ENCODE results near the gene JPH2. TPM values are rescaled to one million over a fixed set of nuclear protein-coding genes. Genes with fewer than 3 reads are reported as not detected.

JPH2 gene
- total and polyA plus RNA-seq, 2 of the 4 experiments (the other 2 are of a cell fraction) = 0.44 to 0.54 TPM

GRCh38 chr20:44166477-44166876 lies 20.5 kb downstream of the JPH2 start:
- CTCF ChIA-PET = interaction anchor here (0.6 to 1.1 kb wide), 2 partner anchors 29 to 576 kb away, joined by 3 read pairs; partner anchors contain the start of gene IFT52
- no TSS peak for BruUV-seq (replicated peaks)

More at GRCh38 chr20:44166477-44166876, 20.5 kb downstream of the JPH2 start:
- Histone ChIP-seq H3K36me3 (ENCODE audit: control insufficient read depth, insufficient read depth, low read length) (no peaks in the 10 kb centered on the region), H3K4me3 (ENCODE audit: insufficient read depth, low read depth, low read length) (no peak overlapping the region), H2AFZ (replicated peaks; ENCODE audit: low read length, poor library complexity) (peak overlapping the region; percentile 66), H3K4me1 (ENCODE audit: control insufficient read depth, insufficient read depth, low read length) (peaks cover 10% of the 10 kb centered on the region), H3K14ac (replicated peaks; ENCODE audit: low read depth, low read length) (peak overlapping the region; percentile 49), H3K18ac (ENCODE audit: low read depth, low read length) (peak overlapping the region; percentile 48; the same call in 1 of the 2 replicates), H3K27me3 (ENCODE audit: control insufficient read depth, insufficient read depth, low read length) (no peaks in the 10 kb centered on the region; the same call in 1 of the 2 replicates), H4K91ac (ENCODE audit: insufficient read depth, low read depth, low read length) (peak overlapping the region; percentile 78), H2BK5ac (ENCODE audit: low read depth, low read length, poor library complexity, severe bottlenecking) (peak overlapping the region; percentile 51), H4K20me1 (ENCODE audit: insufficient read depth, low read length) (no peaks in the 10 kb centered on the region), H3K9me3 (ENCODE audit: control insufficient read depth, insufficient read depth, low read length) (no peaks in the 10 kb centered on the region), H4K5ac (ENCODE audit: low read depth, low read length) (peak overlapping the region; percentile 9; the same call in 1 of the 2 replicates), H2AK9ac (replicated peaks; ENCODE audit: low read depth, low read length, poor library complexity) (peak overlapping the region; percentile 69), H3K9me1 (ENCODE audit: insufficient read depth, low read length) (peaks cover 19% of the 10 kb centered on the region), H3K9ac (ENCODE audit: low read depth, low read length) (peak overlapping the region; percentile 40; the same call in 1 of the 2 replicates), H3K4me2 (ENCODE audit: low read depth, low read length) (peak overlapping the region; percentile 69; the same call in 1 of the 2 replicates), H3K27ac (ENCODE audit: insufficient read depth, low read length) (peak overlapping the region; percentile 39), H3K4ac (ENCODE audit: low read depth, low read length) (peak overlapping the region; percentile 44), H3K79me1 (ENCODE audit: low read depth in 1 of 2, low read length in 2 of 2) (peaks cover 0 to 8% of the 10 kb centered on the region in 2 experiments; a peak in 2 of 4 replicates), H2BK20ac (ENCODE audit: low read depth, low read length) (peak overlapping the region; percentile 48), H2BK120ac (ENCODE audit: low read depth, low read length) (peak overlapping the region; percentile 58), H2AK5ac (ENCODE audit: low read depth, low read length) (peak overlapping the region; percentile 15; the same call in 1 of the 2 replicates), H4K8ac (ENCODE audit: low read depth in 2 of 2, low read length in 2 of 2) (peak overlapping the region; percentile 13 to 71; a peak in 3 of 4 replicates), H2BK15ac (ENCODE audit: low read depth, low read length) (peak overlapping the region; percentile 32; the same call in 1 of the 3 replicates), H3K56ac (ENCODE audit: extremely low read depth, insufficient read depth, low read length) (peak overlapping the region; percentile 47), H3K23ac (ENCODE audit: low read depth, low read length) (peak overlapping the region; percentile 44; the same call in 1 of the 2 replicates)
- POLR2A ChIA-PET (ENCODE audit: unreplicated experiment) = interaction anchor here (0.6 kb wide), 1 partner anchor 12 kb away, joined by 3 read pairs; no protein-coding TSS in a partner anchor
- in situ Hi-C loops (cut with MboI; ENCODE audit: low sequenced_read_pairs) (no loop called here), intact Hi-C loops (cut with micrococcal nuclease) (no loop called here), dilution Hi-C loops (cut with HindIII; ENCODE audit: low sequenced_read_pairs, unreplicated experiment) (no loop called here)
- TF ChIP-seq CEBPB (IDR thresholded peaks at IDR 0.05; ENCODE audit: low read depth, low read length) = no peak
- TF ChIP-seq CHD1 (IDR thresholded peaks at IDR 0.05; ENCODE audit: low read depth, low read length) = no peak
- TF ChIP-seq RFX5 (IDR thresholded peaks at IDR 0.05; ENCODE audit: low read depth, low read length) = no peak
- TF ChIP-seq FOS (IDR thresholded peaks at IDR 0.05; ENCODE audit: low read depth, low read length) = no peak
- TF ChIP-seq MAFK (IDR thresholded peaks at IDR 0.05; ENCODE audit: low read depth, low read length) = no peak
- TF ChIP-seq USF2 (IDR thresholded peaks at IDR 0.05; ENCODE audit: low read depth, low read length) = no peak
- TF ChIP-seq ELK1 (IDR thresholded peaks at IDR 0.05; ENCODE audit: borderline replicate concordance, low read depth, low read length) = no peak
- TF ChIP-seq RAD21 (IDR thresholded peaks at IDR 0.05; ENCODE audit: low read length) = no peak
- no peak for TF ChIP-seq RCOR1 (IDR thresholded peaks at IDR 0.05; ENCODE audit: insufficient replicate concordance, low read length)
- TF ChIP-seq POLR2A (IDR thresholded peaks at IDR 0.05; ENCODE audit: low read depth, low read length) = no peak
- WGBS, 2 experiments (ENCODE audit: extremely low coverage in 2 of 2, insufficient read length in 1 of 2) = no CpG with 5 or more reads among the region's 4 CpGs
- DNase-seq (peak; percentile 12), ATAC-seq (ENCODE audit: low read depth) (peak; percentile 74)
